Liver (tissue), 9 donors: ENCODE measurements around the gene SGSM1. TPM values are rescaled to one million over a fixed set of nuclear protein-coding genes. Genes with fewer than 3 reads are reported as not detected.

Experiments
- DNase-seq: peaks from one replicate; pipeline ENCODE4 v3.0.0-alpha.2; 2017; ENCODE audit warnings: low spot score
- H3K27ac ChIP-seq, 2 donors: one replicate each; pipeline ENCODE4 v1.7.0; 2013; ENCODE audit warnings: inconsistent platforms in 2 of 2, low read length in 2 of 2, control low read depth in 1 of 2, low read depth in 1 of 2, mild to moderate bottlenecking in 1 of 2
- H3K27me3 ChIP-seq, 4 donors: one replicate each; pipeline versions ENCODE4 v1.6.1 to v1.7.0; 2013; ENCODE audit warnings: low read length in 3 of 4, inconsistent platforms in 1 of 4, mild to moderate bottlenecking in 1 of 4, moderate library complexity in 1 of 4; ENCODE audit not compliant: control insufficient read depth in 4 of 4, insufficient read depth in 4 of 4
- H3K36me3 ChIP-seq, 4 donors: one replicate each; pipeline versions ENCODE4 v1.6.1 to v1.7.0; 2013; ENCODE audit warnings: low read length in 3 of 4, mild to moderate bottlenecking in 3 of 4, low read depth in 1 of 4, moderate library complexity in 1 of 4; ENCODE audit not compliant: control insufficient read depth in 4 of 4, insufficient read depth in 3 of 4
- H3K4me1 ChIP-seq, 4 donors: one replicate each; pipeline versions ENCODE4 v1.6.1 to v1.7.0; 2013; ENCODE audit warnings: low read length in 3 of 4, mild to moderate bottlenecking in 3 of 4, moderate library complexity in 1 of 4; ENCODE audit not compliant: control insufficient read depth in 4 of 4, insufficient read depth in 4 of 4
- H3K4me3 ChIP-seq, 3 donors: one replicate each; pipeline versions ENCODE4 v1.6.1 to v1.7.0; 2013; ENCODE audit warnings: low read length in 3 of 3, control low read depth in 1 of 3, low read depth in 1 of 3, mild to moderate bottlenecking in 1 of 3
- H3K9ac ChIP-seq, 2 donors: one replicate each; pipeline ENCODE4 v1.7.0; 2013; ENCODE audit warnings: low read length in 2 of 2, mild to moderate bottlenecking in 2 of 2, moderate library complexity in 2 of 2, control low read depth in 1 of 2, low read depth in 1 of 2
- H3K9me3 ChIP-seq, 4 donors: one replicate each; pipeline versions ENCODE4 v1.6.1 to v1.7.0; 2013; ENCODE audit warnings: low read length in 3 of 4; ENCODE audit not compliant: control insufficient read depth in 4 of 4
- CTCF ChIP-seq: fragments of 150-350 bp; IDR thresholded peaks from 2 replicates; pipeline ENCODE4 v1.5.1; 2017; ENCODE audit warnings: improper control_type of control experiment, low read depth, low read length; ENCODE audit not compliant: missing input control
- EGR1 ChIP-seq, 2 donors: IDR thresholded peaks; 2 replicates each; pipeline ENCODE4 v1.6.1; 2016 to 2018; ENCODE audit warnings: antibody characterized with exemption in 2 of 2, low read depth in 2 of 2
- FOXA1 ChIP-seq: IDR thresholded peaks from 2 replicates; pipeline ENCODE4 v1.6.1; 2016; ENCODE audit warnings: antibody characterized with exemption
- FOXA2 ChIP-seq: IDR thresholded peaks from 2 replicates; pipeline ENCODE4 v1.6.1; 2016; ENCODE audit warnings: antibody characterized with exemption
- GABPA ChIP-seq, 2 donors: IDR thresholded peaks in 1 of 2; conservative IDR thresholded peaks in 1 of 2; 2 replicates each; pipeline ENCODE4 v1.6.1; 2016; ENCODE audit warnings: antibody characterized with exemption in 2 of 2, mild to moderate bottlenecking in 1 of 2, moderate library complexity in 1 of 2
- HNF4A ChIP-seq, 2 donors: conservative IDR thresholded peaks; 2 replicates each; pipeline ENCODE4 v1.6.1; 2016; ENCODE audit warnings: antibody characterized with exemption in 2 of 2, mild to moderate bottlenecking in 2 of 2
- HNF4G ChIP-seq: IDR thresholded peaks from 2 replicates; pipeline ENCODE4 v1.6.1; 2016; ENCODE audit warnings: antibody characterized with exemption
- JUND ChIP-seq, 2 donors: IDR thresholded peaks; 2 replicates each; pipeline ENCODE4 v1.6.1; 2016; ENCODE audit warnings: antibody characterized with exemption in 2 of 2
- NR2F2 ChIP-seq: IDR thresholded peaks from 2 replicates; pipeline ENCODE4 v1.6.1; 2016; ENCODE audit warnings: antibody characterized with exemption
- RAD21 ChIP-seq, 2 donors: IDR thresholded peaks; 2 replicates each; pipeline ENCODE4 v1.6.1; 2016; ENCODE audit warnings: antibody characterized with exemption in 2 of 2, mild to moderate bottlenecking in 2 of 2
- REST ChIP-seq: IDR thresholded peaks from 2 replicates; pipeline ENCODE4 v1.6.1; 2016; ENCODE audit warnings: antibody characterized with exemption, mild to moderate bottlenecking
- RXRA ChIP-seq, 2 donors: IDR thresholded peaks; 2 replicates each; pipeline ENCODE4 v1.6.1; 2017 to 2018; ENCODE audit warnings: antibody characterized with exemption in 2 of 2, mild to moderate bottlenecking in 1 of 2
- SP1 ChIP-seq: IDR thresholded peaks from 2 replicates; pipeline ENCODE4 v1.6.1; 2018; ENCODE audit warnings: antibody characterized with exemption, mild to moderate bottlenecking
- TAF1 ChIP-seq: conservative IDR thresholded peaks from 2 replicates; pipeline ENCODE4 v1.6.1; 2016; ENCODE audit warnings: antibody characterized with exemption, mild to moderate bottlenecking
- YY1 ChIP-seq: IDR thresholded peaks from 2 replicates; pipeline ENCODE4 v1.6.1; 2016; ENCODE audit warnings: antibody characterized with exemption, mild to moderate bottlenecking
- WGBS: extraction: QIAGEN DNeasy Blood & Tissue Kit; methylation state at CpG from one replicate; pipeline ENCODE4 v1.1.7; 2013; 5-methylcytosine and 5-hydroxymethylcytosine counted together
- polyA plus RNA-seq, 2 donors: library from polyadenylated mRNA; stranded (reverse) in 1 of 2; unstranded in 1 of 2; fragments of 200-250 nt in 1 of 2; fragments of >200 nt in 1 of 2; fragmentation: Nextera tagmentation in 1 of 2; extraction: Ambion mirVana in 1 of 2; gene quantifications; one replicate each; pipeline versions ENCODE4 v1.2.1 to v1.2.3, GENCODE V29; 2013 to 2015
- total RNA-seq, 2 donors: library from RNA; depleted of rRNA; stranded (reverse); fragments of >200 nt; gene quantifications; one replicate each; pipeline ENCODE4 v1.2.3, GENCODE V29; 2014
- TF ChIP-seq, protein P1 (sequence below): IDR thresholded peaks from 2 replicates; pipeline ENCODE4 v1.6.1; 2016; ENCODE audit warnings: antibody characterized with exemption
- TF ChIP-seq, protein P2 (sequence below): IDR thresholded peaks from 2 replicates; pipeline ENCODE4 v1.6.1; 2016; ENCODE audit warnings: antibody characterized with exemption
- donor health status: healthy.
- donor health status: healthy.
- donor health status: healthy.
- donor health status: healthy.
- donor health status: healthy.

SGSM1 gene
- total and polyA plus RNA-seq, 4 donors: 0.08 to 0.51 (median 0.21) TPM

DNA sequence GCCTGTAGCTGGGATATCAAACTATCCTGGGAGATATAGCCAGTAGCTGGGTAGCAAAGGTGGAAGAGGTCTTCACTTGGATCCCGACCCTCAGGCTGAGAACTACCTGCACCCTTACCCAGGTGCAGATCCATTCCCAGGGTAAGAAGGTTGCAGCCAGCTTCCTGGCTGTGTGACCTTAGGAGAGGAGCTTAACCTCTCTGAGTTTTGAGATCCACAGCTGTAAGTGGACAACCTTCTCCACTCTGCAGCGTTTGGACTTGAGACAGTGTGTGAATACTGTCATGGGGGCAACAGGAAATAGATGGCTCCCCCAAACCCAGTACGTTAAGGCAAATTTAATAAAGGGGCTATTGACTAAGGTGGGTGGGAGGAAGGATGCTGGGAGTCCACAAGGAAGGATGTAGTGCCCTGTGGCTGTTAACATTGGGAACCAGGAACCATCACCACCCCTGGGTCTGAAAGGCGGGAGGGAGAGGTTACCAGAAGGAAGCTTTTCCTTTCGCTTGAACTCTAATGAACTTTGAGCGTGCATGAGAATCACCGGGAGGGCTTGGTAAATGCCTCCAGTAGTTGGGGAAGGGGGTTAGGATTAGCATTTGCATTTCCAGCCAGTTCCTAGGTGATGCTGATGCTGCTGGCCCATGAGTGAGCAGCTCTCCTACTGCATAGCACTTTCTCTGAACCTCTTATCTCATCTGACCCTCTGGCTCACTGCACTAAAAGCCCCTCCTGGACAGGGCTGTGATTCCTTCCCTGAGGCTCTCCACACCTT lies 24.4 kb downstream of the SGSM1 start:
- Histone ChIP-seq H3K4me3 (no peak overlapping the region), H3K9me3 (no peaks in the 10 kb centered on the region), H3K9ac (no peak overlapping the region), H3K4me1 (no peaks in the 10 kb centered on the region), H3K36me3 (no peaks in the 10 kb centered on the region), H3K27me3 (peaks cover 0 to 3% (median 0%) of the 10 kb centered on the region in 4 donors), H3K27ac (no peak overlapping the region)
- DNase-seq: no peak
- TF ChIP-seq TAF1 (no peak), CTCF (no peak), RXRA (IDR thresholded peaks at IDR 0.05) (no peak), YY1 (no peak), SP1 (no peak), JUND (IDR thresholded peaks at IDR 0.05) (no peak), NR2F2 (no peak), RAD21 (IDR thresholded peaks at IDR 0.05) (no peak), FOXA1 (no peak)
- TF ChIP-seq, protein P1, sequence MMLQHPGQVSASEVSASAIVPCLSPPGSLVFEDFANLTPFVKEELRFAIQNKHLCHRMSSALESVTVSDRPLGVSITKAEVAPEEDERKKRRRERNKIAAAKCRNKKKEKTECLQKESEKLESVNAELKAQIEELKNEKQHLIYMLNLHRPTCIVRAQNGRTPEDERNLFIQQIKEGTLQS: no peak
- TF ChIP-seq, protein P2, sequence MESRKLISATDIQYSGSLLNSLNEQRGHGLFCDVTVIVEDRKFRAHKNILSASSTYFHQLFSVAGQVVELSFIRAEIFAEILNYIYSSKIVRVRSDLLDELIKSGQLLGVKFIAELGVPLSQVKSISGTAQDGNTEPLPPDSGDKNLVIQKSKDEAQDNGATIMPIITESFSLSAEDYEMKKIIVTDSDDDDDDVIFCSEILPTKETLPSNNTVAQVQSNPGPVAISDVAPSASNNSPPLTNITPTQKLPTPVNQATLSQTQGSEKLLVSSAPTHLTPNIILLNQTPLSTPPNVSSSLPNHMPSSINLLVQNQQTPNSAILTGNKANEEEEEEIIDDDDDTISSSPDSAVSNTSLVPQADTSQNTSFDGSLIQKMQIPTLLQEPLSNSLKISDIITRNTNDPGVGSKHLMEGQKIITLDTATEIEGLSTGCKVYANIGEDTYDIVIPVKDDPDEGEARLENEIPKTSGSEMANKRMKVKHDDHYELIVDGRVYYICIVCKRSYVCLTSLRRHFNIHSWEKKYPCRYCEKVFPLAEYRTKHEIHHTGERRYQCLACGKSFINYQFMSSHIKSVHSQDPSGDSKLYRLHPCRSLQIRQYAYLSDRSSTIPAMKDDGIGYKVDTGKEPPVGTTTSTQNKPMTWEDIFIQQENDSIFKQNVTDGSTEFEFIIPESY: no peak
- 71% methylated on average over 7 of the region's 7 CpGs for WGBS

DNA sequence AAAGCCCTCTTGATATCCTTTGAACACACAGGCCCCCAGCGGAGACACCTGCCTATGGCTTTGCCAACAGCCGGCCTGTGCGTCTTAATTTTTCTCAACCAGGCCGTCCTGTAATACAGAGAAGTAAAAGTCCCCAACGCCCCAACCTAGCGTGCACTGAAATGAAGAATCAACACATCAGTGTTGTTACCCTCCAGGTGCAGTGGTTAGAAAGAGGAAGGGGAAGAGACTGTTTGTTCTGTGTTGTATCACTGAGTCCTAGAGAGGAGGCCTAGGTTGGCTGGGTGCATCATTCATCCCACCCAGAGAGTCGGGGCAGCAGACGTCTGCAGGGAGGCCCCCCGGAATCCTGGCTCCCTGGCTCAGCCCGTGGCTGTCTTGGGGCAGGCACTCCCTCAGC lies 25.7 kb downstream of the SGSM1 start:
- no peak for TF ChIP-seq SP1
- TF ChIP-seq HNF4G: no peak
- no peak for TF ChIP-seq NR2F2
- TF ChIP-seq EGR1 (IDR thresholded peaks at IDR 0.05; ENCODE audit: low read depth in 2 of 2): no peak
- TF ChIP-seq HNF4A (conservative IDR thresholded peaks at IDR 0.05): no peak
- TF ChIP-seq, protein P1: no peak
- no peak for TF ChIP-seq CTCF
- TF ChIP-seq REST: no peak
- TF ChIP-seq TAF1: no peak
- TF ChIP-seq YY1: no peak
- TF ChIP-seq FOXA2: no peak
- TF ChIP-seq RAD21 (IDR thresholded peaks at IDR 0.05): no peak
- TF ChIP-seq GABPA (IDR thresholded peaks at IDR 0.05 in 1 of 2, conservative IDR thresholded peaks at IDR 0.05 in 1 of 2): no peak

More for the DNA sequence above, 25.7 kb downstream of the SGSM1 start:
- DNase-seq: no peak
- Histone ChIP-seq H3K27ac (no peak overlapping the region), H3K4me1 (no peaks in the 10 kb centered on the region), H3K27me3 (peaks cover 0 to 3% (median 0%) of the 10 kb centered on the region in 4 donors), H3K4me3 (no peak overlapping the region), H3K9me3 (no peaks in the 10 kb centered on the region), H3K36me3 (no peaks in the 10 kb centered on the region), H3K9ac (no peak overlapping the region)
- 94% methylated on average over 10 of the region's 10 CpGs for WGBS
